Esophagus muscularis mucosa (tissue), 4 donors: ENCODE results near the gene CYSLTR2.

Source experiments
- CTCF ChIP-seq, 3 experiments: fragments of 200-600 bp in 2 of 3; fragments of 450-650 bp in 1 of 3; sonication (generic) in 2 of 3; IDR thresholded peaks; one replicate each; pipeline ENCODE4 v1.5.1; 2017 to 2019; ENCODE audit warnings: antibody characterized with exemption in 3 of 3, mild to moderate bottlenecking in 2 of 3, moderate library complexity in 1 of 3
- EP300 ChIP-seq: sonication (generic); formaldehyde crosslinking; IDR thresholded peaks from one replicate; pipeline ENCODE4 v1.6.1; 2017; ENCODE audit warnings: antibody characterized with exemption
- POLR2A ChIP-seq: fragments of 450-650 bp; IDR thresholded peaks from one replicate; pipeline ENCODE4 v1.6.1; 2017; ENCODE audit warnings: antibody characterized with exemption, moderate library complexity, mild to moderate bottlenecking, low read depth
- POLR2AphosphoS5 ChIP-seq, 2 donors: sonication (generic); formaldehyde crosslinking; IDR thresholded peaks; one replicate each; pipeline ENCODE4 v1.6.1; 2017; ENCODE audit warnings: antibody characterized with exemption in 2 of 2

GRCh38 chr13:48679941-48680680 is 26.4 kb downstream of the CYSLTR2 start:
- TF ChIP-seq CTCF (IDR thresholded peaks at IDR 0.05) (no peak), POLR2A (no peak), POLR2AphosphoS5 (IDR thresholded peaks at IDR 0.05) (no peak), EP300 (no peak)
